HG03196 (cell line): ENCODE results near the gene CCNDBP1.
A peak's percentile ranks its signal among the peaks of the same experiment; 100 is the strongest.
"Not testable (repeated sequence)": the region's sequence is repeated elsewhere in the genome, so short reads cannot be mapped to it uniquely, and the experiment has no call there.

ENCODE experiments used
- ATAC-seq: cut with Tn5 transposase; IDR thresholded peaks from one replicate; pipeline ENCODE4 v1.9.1; 2021; ENCODE audit not compliant: unreplicated experiment

The CCNDBP1 gene

GRCh38 chr15:43185157-43186002, at the start of gene CCNDBP1:
CCNDBP1 (plus strand) TSS chr15:43185403; CDS start chr15:43185499, 96 bp downstream.
- ATAC-seq, result peak; percentile 81

- no peak for ATAC-seq
Measured at GRCh38 chr15:43143203-43143941, 41.8 kb upstream of the CCNDBP1 start.

GRCh38 chr15:43144512-43144911, 40.7 kb upstream of the CCNDBP1 start:
- no peak for ATAC-seq

GRCh38 chr15:43146184-43146583, 39.0 kb upstream of the CCNDBP1 start:
- ATAC-seq, result no peak

GRCh38 chr15:43150191-43150929, 34.8 kb upstream of the CCNDBP1 start:
- ATAC-seq, result no peak

- ATAC-seq, result no peak
Measured at GRCh38 chr15:43151688-43152087, 33.5 kb upstream of the CCNDBP1 start.

GRCh38 chr15:43153269-43153668, 31.9 kb upstream of the CCNDBP1 start:
- ATAC-seq, result no peak

- no peak for ATAC-seq
Measured at GRCh38 chr15:43165801-43166325, 19.3 kb upstream of the CCNDBP1 start.

- ATAC-seq, result not testable (repeated sequence)
Measured at GRCh38 chr15:43167261-43167660, 17.9 kb upstream of the CCNDBP1 start.

- ATAC-seq, result no peak
Measured at GRCh38 chr15:43168192-43169107, 16.8 kb upstream of the CCNDBP1 start.

- no peak for ATAC-seq
Measured at GRCh38 chr15:43169888-43170287, 15.3 kb upstream of the CCNDBP1 start.

GRCh38 chr15:43175656-43176309, 9.4 kb upstream of the CCNDBP1 start:
- not testable (repeated sequence) for ATAC-seq

GRCh38 chr15:43177147-43177546, 8.1 kb upstream of the CCNDBP1 start:
- ATAC-seq, result not testable (repeated sequence)

GRCh38 chr15:43183270-43183669, 1.9 kb upstream of the CCNDBP1 start:
- ATAC-seq, result no peak

GRCh38 chr15:43184407-43185124, 637 bp upstream of the CCNDBP1 start:
- ATAC-seq, result no peak

GRCh38 chr15:43186003-43186353, 775 bp downstream of the CCNDBP1 start:
- ATAC-seq, result peak; percentile 18

- no peak for ATAC-seq
Measured at GRCh38 chr15:43187544-43188155, 2.4 kb downstream of the CCNDBP1 start.

GRCh38 chr15:43189296-43189695, 4.1 kb downstream of the CCNDBP1 start:
- no peak for ATAC-seq

GRCh38 chr15:43190178-43190577, 5.0 kb downstream of the CCNDBP1 start:
- no peak for ATAC-seq
